A549 (cell line): ENCODE results near the gene GABBR1. TPM values are rescaled to one million over a fixed set of nuclear protein-coding genes. Genes with fewer than 3 reads are reported as not detected.

Experiments
- ATAC-seq, 2 experiments: fragments of 200-7000 bp in 1 of 2; fragments of >200 bp in 1 of 2; cut with Nextera tagmentation in 1 of 2; cut with Tn5 transposase in 1 of 2; 3 replicates each; pipeline versions ENCODE4 v1.8.0 to v1.9.1; 2018 to 2020; ENCODE audit warnings: mild to moderate bottlenecking in 1 of 2, moderate library complexity in 1 of 2
- CTCF ChIA-PET: fragments of 300-600 bp; sonication (Branson Sonifier 250); formaldehyde crosslinking; extraction: SDS; loops from one replicate; lab custom pipeline; 2021; ENCODE audit warnings: antibody characterized with exemption, inconsistent platforms; lab: Yijun Ruan, JAX
- POLR2A ChIA-PET: fragments of 350-600 bp; formaldehyde crosslinking; extraction: SDS; loops from one replicate; lab custom pipeline; 2021; ENCODE audit warnings: antibody characterized with exemption, inconsistent platforms; lab: Yijun Ruan, JAX
- DNase-seq, 2 experiments: peaks; one replicate each; pipeline versions ENCODE4 v3.0.0 to v3.0.0-alpha.2; 2011 to 2016; ENCODE audit warnings: low read depth in 1 of 2, low spot score in 1 of 2
- FAIRE-seq: peaks from 2 replicates; lab custom pipeline; 2011; peaks lifted over from hg19 to GRCh38; lab: Jason Lieb, UNC
- H3K27ac ChIP-seq, 2 experiments: fragments of >200 bp; sonication (Bioruptor Twin); formaldehyde crosslinking; 3 replicates each; pipeline ENCODE4 v1.5.1; 2016 to 2017
- H3K4me1 ChIP-seq: fragments of >200 bp; sonication (Bioruptor Twin); formaldehyde crosslinking; 3 replicates; pipeline ENCODE4 v1.6.1; 2016
- H3K4me2 ChIP-seq: fragments of >200 bp; sonication (Bioruptor Twin); formaldehyde crosslinking; 3 replicates; pipeline ENCODE4 v1.6.1; 2016
- H3K4me3 ChIP-seq: fragments of >200 bp; sonication (Bioruptor Twin); formaldehyde crosslinking; 3 replicates; pipeline ENCODE4 v1.5.1; 2016
- H3K9me3 ChIP-seq: fragments of >200 bp; sonication (Bioruptor Twin); formaldehyde crosslinking; 3 replicates; pipeline ENCODE4 v1.6.1; 2016
- BCL3 ChIP-seq: fragments of >200 bp; sonication (Bioruptor Twin); formaldehyde crosslinking; IDR thresholded peaks from 3 replicates; pipeline ENCODE4 v1.6.1; 2016
- BHLHE40 ChIP-seq: IDR thresholded peaks from 2 replicates; pipeline ENCODE4 v1.6.1; 2012; ENCODE audit warnings: low read depth, low read length, inconsistent platforms
- CHD4 ChIP-seq: fragments of 200-600 bp; sonication (generic); IDR thresholded peaks from 2 replicates; pipeline ENCODE4 v1.6.1; 2016; ENCODE audit warnings: antibody characterized with exemption, mild to moderate bottlenecking, borderline replicate concordance
- EP300 ChIP-seq, 2 experiments: fragments of >200 bp; sonication (Bioruptor Twin); formaldehyde crosslinking; IDR thresholded peaks; 2 replicates in 1 of 2; 3 replicates in 1 of 2; pipeline ENCODE4 v1.6.1; 2016 to 2017
- FOSB ChIP-seq: fragments of 250-450 bp; sonication (Bioruptor Pico); IDR thresholded peaks from 2 replicates; pipeline ENCODE4 v1.5.0; 2020; ENCODE audit warnings: mild to moderate bottlenecking, moderate library complexity
- HES2 ChIP-seq: fragments of >200 bp; sonication (Bioruptor Twin); formaldehyde crosslinking; IDR thresholded peaks from 2 replicates; pipeline ENCODE4 v1.6.1; 2016
- HMGXB4 ChIP-seq: fragments of 250-450 bp; sonication (Bioruptor Pico); IDR thresholded peaks from 2 replicates; pipeline ENCODE4 v1.5.0; 2021; ENCODE audit warnings: mild to moderate bottlenecking, moderate library complexity, borderline replicate concordance
- HOXB5 ChIP-seq: fragments of 250-450 bp; sonication (Bioruptor Pico); IDR thresholded peaks from 2 replicates; pipeline ENCODE4 v1.5.0; 2020; ENCODE audit warnings: mild to moderate bottlenecking, moderate library complexity
- MAFK ChIP-seq: fragments of 450-650 bp; IDR thresholded peaks from 2 replicates; pipeline ENCODE4 v1.6.1; 2014; ENCODE audit not compliant: partially characterized antibody
- MAZ ChIP-seq: fragments of 150-350 bp; IDR thresholded peaks from 2 replicates; pipeline ENCODE4 v1.6.1; 2014; ENCODE audit warnings: antibody characterized with exemption, low read depth, low read length, borderline replicate concordance
- NFE2L2 ChIP-seq: fragments of 150-350 bp; conservative IDR thresholded peaks from 2 replicates; pipeline ENCODE4 v1.6.1; 2014; ENCODE audit warnings: low read length
- POLR2A ChIP-seq: IDR thresholded peaks from 2 replicates; pipeline ENCODE4 v1.6.1; 2012; ENCODE audit warnings: mild to moderate bottlenecking, low read length
- POLR2AphosphoS2 ChIP-seq: conservative IDR thresholded peaks from 2 replicates; pipeline ENCODE4 v1.6.1; 2012; ENCODE audit warnings: low read length, improper control_type of control experiment, inconsistent platforms
- SMC3 ChIP-seq: fragments of >200 bp; sonication (Bioruptor Twin); formaldehyde crosslinking; IDR thresholded peaks from 3 replicates; pipeline ENCODE4 v1.6.1; 2018; ENCODE audit warnings: inconsistent platforms
- TFCP2L1 ChIP-seq: fragments of 250-450 bp; sonication (Bioruptor Pico); IDR thresholded peaks from 2 replicates; pipeline ENCODE4 v1.5.0; 2021; ENCODE audit warnings: mild to moderate bottlenecking
- WGBS: methylation state at CpG from one replicate; pipeline ENCODE4 v1.1.6; 2017; ENCODE audit errors: missing lambda C conversion rate; 5-methylcytosine and 5-hydroxymethylcytosine counted together
- polyA plus RNA-seq, 4 experiments: library from polyadenylated mRNA; depleted of rRNA in 3 of 4; stranded (reverse); fragments of >200 nt; fragmentation: RNase III in 1 of 4; extraction: RNeasy Plus Mini Kit Qiagen cat#74134 plus additional on column Dnase treatment in 1 of 4; gene quantifications; 2 replicates in 3 of 4; 3 replicates in 1 of 4; pipeline ENCODE4 v1.2.3, GENCODE V29; 2011 to 2017
- TF ChIP-seq, protein P1 (sequence below): fragments of >200 bp; sonication (Bioruptor Twin); formaldehyde crosslinking; IDR thresholded peaks from 3 replicates; pipeline ENCODE4 v1.5.1; 2016

GABBR1 gene
- polyA plus RNA-seq, 2 of the 4 experiments (the other 2 are of a cell fraction) = 6.8 to 9.0 TPM

DNA sequence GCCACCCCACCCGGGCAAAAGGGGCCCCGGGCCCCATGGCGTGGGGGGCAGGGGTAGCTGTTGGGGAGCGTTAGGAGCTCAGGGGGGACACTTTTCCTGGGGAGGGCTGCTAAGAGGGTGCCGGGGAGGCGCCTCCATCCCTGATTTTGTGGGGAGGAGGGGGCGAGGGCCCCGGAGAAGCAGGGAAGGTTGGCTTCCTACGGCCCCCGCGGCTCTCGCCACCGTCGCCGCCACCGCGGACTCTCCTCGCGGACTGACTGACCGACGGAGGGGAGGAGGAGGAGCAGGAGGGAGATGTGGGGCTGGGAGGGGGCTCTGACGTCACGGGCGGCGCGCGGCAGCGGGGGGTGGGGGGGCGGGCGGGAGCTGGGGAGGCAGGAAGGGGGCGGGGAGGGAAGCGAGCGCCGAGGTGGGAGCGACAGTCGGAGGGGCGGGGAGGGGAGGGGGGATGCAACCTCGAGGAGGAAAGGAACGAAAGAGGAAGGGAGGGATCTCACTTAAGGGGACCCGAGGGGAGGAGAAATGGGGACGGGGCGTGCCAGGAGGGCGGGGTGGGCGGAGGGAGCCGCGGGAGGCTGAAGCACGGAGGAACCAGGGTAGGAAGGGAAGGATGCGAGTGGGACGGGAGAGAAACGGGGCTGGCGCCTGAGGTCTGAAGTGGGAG is 5.1 kb downstream of the GABBR1 start:
- ChIA-PET CTCF (interaction anchor here (1.6 to 18.2 kb wide), 2 partner anchors 20 to 22 kb away, joined by 4 to 183 read pairs; no protein-coding TSS in a partner anchor), POLR2A (interaction anchor here (0.6 kb wide), 1 partner anchor 870 kb away, joined by 3 read pairs; no protein-coding TSS in a partner anchor)
- Histone ChIP-seq H3K4me1 (peaks cover 14% of the 10 kb centered on the region), H3K9me3 (no peaks in the 10 kb centered on the region), H3K4me2 (peak overlapping the region; percentile 99), H3K27ac (peak overlapping the region; percentile 67 to 86), H3K4me3 (peak overlapping the region; percentile 56)
- ATAC-seq (peak; percentile 14 to 59; a peak in 5 of 6 replicates), DNase-seq (peak; percentile 56 to 57), FAIRE-seq (no peak)
- WGBS = 4% methylated on average over 22 of the region's 51 CpGs
- TF ChIP-seq, protein P1, sequence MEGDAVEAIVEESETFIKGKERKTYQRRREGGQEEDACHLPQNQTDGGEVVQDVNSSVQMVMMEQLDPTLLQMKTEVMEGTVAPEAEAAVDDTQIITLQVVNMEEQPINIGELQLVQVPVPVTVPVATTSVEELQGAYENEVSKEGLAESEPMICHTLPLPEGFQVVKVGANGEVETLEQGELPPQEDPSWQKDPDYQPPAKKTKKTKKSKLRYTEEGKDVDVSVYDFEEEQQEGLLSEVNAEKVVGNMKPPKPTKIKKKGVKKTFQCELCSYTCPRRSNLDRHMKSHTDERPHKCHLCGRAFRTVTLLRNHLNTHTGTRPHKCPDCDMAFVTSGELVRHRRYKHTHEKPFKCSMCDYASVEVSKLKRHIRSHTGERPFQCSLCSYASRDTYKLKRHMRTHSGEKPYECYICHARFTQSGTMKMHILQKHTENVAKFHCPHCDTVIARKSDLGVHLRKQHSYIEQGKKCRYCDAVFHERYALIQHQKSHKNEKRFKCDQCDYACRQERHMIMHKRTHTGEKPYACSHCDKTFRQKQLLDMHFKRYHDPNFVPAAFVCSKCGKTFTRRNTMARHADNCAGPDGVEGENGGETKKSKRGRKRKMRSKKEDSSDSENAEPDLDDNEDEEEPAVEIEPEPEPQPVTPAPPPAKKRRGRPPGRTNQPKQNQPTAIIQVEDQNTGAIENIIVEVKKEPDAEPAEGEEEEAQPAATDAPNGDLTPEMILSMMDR = no peak
- TF ChIP-seq POLR2A (no peak), NFE2L2 (no peak), HMGXB4 (no peak), BHLHE40 (no peak), CHD4 (no peak), SMC3 (no peak), HES2 (no peak), POLR2AphosphoS2 (no peak), MAZ (no peak), HOXB5 (no peak), EP300 (IDR thresholded peaks at IDR 0.05) (no peak), TFCP2L1 (CRISPR knock-in tag) (no peak), MAFK (no peak), FOSB (CRISPR knock-in tag) (no peak), BCL3 (no peak)

DNA sequence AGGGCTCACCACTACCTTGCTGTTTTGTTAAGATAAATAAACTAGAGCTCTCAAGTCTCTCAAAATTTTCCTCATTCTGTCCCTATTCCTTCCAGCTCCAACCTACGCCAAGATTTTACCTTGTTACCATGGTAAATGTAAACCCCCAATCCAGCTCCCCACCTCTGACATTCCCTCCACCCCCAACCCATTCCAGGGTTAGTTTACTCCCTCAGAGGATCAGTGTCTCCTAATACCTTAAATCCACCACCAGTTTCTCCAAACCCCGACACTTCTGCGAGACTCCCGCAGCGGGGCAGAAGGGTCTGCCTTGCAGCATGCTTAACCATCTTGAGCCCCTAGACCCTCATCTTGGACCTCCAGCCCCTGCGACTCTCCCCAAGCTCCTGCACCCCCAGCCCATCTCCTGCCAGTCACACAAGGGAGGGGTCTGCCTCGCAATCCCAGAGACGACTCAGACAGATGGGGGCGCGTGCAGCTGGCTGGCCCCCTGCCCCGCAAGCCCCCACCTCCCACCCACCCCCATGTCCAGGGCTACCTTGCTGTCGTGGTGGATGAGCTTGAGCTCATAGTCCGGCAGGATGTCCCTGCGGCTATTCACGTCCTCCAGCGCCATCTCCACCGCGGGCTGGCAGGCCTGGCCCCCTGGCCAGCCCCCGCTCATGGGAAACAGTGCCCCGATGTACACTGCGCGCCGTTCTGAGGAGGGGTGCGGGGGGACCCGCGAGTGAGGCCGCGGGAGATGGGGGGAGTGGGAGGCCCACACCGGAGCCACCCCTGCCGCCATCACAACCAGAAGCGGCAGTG is 5.8 kb downstream of the GABBR1 start:
- FAIRE-seq = no peak
- Histone ChIP-seq H3K27ac (peak overlapping the region; percentile 67 to 86), H3K4me3 (peak overlapping the region; percentile 56), H3K4me2 (peak overlapping the region; percentile 99), H3K9me3 (no peaks in the 10 kb centered on the region), H3K4me1 (peaks cover 14% of the 10 kb centered on the region)
- DNase-seq = no peak
- ChIA-PET POLR2A (interaction anchor here (0.6 kb wide), 1 partner anchor 869 kb away, joined by 3 read pairs; no protein-coding TSS in a partner anchor), CTCF (interaction anchor here (0.7 to 1.6 kb wide), 2 partner anchors 21 to 23 kb away, joined by 3 to 4 read pairs; no protein-coding TSS in a partner anchor)
- no peak for ATAC-seq
- 93% methylated on average over 10 of the region's 31 CpGs for WGBS
- no peak for TF ChIP-seq POLR2AphosphoS2
- TF ChIP-seq NFE2L2 = no peak
